Activated naive CD4-positive, alpha-beta T cell (primary cell): ENCODE measurements around the gene SMIM41.

Experiments used
- DNase-seq, 4 experiments: peaks; one replicate each; lab custom pipeline; 2025; lab: John Stamatoyannopoulos, UW

Gene SMIM41

DNA sequence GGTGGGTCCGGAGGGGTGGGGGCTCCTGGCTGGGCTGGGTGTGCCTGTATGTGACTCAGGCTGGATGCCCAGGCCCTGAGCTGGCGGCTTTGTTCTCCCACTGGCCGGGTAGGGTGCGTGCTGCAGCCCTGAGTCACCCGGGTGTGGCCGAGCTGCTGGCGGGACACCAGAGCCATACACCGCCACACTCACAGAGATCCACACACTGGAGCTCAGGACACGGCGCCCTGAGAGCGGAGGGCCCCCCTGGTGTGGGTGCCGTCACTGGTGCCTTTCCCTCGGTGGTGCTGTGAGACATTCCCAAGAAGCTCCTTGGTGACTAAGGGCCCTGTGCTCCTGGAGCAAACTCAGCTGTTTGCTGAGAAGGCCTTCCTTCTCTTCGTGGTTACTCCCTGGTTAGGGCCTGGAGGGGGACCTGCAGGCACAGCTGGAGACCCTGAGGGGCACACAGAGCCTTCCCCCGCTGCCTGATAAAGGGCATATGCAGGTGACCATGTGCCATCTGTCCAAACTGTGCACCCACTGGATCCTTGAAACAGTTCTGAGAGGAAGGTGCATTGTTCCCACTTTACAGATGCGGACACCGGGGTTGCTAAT is 68.0 kb downstream of the SMIM41 start:
- no peak for DNase-seq

DNA sequence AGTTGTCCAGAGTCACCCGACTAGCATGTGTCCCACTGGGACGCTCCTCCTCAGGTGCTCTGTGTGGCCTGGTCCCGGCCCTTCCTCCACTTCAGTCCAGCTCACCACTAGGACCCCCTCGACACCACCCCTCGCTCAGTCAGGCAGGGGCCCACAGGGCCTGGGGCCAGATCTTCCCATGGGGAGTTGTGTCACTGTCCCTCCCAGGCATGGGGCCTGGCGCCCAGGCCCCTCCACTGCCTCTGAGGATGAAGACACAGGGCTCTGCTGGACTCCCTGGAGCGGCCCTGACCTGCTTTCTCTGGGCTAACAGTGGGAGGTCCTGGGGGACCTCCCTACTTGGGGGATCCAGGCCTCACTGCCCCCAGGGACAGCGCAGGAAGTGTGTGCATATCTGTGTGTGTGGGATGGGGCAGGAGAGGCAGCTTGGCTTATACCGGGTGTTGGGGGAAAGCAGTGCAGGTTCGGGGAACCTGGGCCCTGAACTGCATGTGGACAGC is 68.5 kb downstream of the SMIM41 start:
- no peak for DNase-seq

DNA sequence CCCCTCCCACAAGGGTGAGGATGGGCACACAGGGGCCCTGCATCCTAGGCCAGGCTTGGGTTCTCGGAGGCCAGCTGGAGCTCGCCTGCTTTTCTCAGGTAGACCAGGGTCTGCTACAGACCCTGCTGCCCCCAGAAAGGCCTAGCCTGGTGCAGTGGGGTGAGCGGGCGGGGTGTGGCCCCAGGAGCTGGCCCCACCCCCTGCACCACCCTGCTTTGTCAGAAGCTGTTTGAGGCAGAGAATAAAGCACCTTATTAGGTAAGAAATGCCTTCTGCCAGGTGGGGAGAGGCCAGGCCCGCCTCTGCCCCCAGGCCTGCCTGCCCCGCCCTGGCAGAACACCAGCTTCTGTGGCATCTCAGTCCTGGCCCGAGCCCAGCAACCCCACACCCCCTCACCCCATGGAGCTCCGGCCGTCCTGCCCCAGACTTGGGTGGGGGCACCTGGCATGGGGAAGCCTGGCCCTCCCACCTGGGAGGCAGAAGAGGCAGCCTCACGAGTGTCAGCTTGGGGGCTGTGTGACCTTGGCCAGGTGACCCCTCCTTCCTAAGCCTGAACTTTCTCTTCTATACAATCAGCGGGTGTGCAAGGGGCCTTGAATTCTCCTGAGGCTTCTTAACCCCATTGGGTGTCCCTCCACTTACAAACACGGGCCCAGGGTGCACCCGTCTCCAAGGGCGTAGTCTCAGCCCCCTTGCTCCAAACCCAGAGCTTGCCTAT is 69.1 kb downstream of the SMIM41 start:
- DNase-seq = no peak

DNA sequence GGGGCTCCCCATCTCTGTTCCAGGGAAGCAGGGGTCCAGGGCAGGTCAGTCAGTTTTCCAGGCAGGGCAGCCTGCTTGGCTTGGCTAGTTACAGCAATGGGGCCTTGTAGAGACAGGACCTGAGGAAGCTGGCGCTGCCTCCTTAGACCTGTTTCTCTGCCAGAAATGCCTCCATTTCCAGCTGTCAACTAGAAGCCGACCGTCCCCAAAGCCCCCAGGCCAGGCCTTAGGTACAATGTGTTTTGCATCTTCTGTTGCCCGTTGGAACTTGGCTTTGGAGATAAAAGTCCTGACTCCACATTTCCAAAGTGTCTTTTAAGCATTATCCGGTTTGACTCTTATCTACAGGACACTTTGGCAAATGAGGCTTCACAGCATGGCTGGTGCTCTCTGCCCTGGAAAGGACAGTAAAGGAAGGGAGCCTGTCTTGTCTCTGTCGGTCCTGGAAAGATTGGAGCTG is 69.7 kb downstream of the SMIM41 start:
- DNase-seq = no peak

DNA sequence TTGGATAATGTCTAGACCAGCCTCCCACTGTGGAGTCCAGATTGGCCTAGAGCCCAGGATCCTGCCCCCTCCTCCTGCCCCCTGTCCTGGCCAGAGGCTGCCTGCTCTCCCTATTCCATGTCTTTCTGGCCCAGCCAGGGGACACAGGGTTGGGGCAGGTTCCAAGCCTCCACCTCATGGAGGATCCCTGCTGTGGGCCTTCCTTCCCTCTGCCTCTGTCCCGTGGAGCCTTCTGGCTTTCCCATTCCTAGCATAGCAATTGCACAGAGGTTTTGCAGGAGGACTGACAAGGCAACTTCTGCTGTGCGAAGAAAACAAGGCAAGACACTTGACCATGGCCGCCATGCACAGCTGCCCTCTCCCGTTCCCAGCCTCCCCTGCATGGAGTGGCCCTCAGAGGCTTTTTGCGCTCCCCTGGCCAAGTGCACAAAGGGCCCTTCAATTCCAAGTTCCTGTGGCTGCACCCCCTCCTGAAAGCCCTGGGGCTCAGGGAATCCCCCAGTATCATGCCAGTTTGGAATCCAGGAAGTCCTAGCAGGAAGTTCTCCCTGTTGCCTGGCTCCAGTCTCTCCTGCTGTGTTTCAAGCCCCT is 70.2 kb downstream of the SMIM41 start:
- DNase-seq = no peak

DNA sequence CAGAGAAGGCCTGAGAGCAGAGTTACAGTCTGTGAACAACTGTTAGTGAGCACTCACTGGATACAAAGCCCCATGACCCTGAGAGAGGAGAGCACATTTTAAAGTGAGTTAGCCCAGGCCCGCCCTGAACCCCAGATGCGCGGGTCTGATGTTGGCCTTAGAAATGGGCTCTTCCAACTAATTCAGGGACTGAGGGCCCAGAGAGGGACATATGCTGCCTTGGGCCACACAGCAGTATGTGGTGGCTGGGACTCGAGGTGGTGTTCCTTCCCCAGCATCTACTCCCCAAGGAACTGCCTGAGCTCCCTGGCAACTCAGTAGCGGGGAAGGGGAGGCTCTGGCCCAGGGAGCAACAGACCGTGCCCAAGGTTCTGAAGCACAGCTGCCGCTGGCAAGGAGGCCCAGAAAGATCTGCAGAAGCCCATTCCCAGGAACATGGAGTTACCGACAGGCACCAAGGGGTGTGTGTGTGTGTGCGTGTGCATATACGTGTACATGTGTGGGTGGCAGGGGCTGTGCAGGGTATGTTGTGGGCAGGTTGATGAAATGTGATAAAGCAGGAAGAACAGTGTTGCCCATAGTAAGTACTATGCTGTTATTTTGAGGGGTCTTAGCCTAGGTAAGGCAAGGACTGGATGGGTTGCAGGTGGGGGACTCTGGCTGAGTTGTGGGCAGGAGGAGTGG is 71.8 kb downstream of the SMIM41 start:
- DNase-seq = no peak

DNA sequence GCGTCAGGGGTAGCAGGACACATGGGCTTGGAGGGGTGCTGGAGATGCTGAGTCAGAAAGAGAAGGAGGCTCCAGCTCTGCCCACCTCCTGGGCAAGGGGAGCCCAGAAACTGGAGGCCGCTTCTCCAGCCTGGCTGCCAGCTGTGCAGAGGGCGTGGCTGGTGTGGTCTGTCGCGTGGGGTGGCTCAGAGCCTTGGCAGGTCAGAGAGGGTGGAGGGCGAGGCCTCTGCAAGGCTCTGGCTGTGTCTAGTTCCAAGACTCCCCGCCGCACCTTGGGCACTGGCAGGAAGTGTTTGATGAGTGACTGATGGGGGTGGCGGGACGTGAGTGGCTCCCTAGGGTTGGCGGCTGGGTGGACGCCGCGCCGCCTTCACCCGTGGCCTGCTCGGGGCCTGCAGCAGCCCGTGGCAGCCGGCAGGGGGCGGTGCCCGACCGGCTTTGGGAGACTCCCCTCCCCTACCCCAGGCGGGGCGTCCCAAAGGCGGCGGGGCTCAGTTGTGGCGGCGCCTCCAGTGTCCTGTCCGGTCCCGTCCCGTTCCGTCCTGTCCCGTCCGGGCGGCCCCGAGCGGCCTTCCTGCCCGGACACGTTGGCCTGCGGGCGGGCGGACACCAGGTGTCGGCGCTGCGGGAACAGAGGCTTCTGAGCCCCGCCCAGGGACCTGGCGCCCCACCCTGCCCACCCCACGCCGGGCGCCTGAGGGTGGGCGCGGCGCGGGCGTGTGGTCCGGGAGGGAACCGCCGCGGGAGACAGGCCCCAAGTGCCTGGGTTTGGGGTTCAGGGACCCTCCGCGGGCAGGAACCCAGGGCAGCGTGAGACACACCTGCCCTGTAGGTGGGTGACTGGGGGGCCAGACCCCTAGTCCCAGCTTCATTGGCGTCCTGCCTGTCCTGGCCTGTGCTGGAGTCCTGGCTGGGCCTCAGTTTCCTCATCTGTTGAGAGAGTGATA is 72.6 kb downstream of the SMIM41 start:
- DNase-seq = peak; percentile 36 to 65 (median 56)

DNA sequence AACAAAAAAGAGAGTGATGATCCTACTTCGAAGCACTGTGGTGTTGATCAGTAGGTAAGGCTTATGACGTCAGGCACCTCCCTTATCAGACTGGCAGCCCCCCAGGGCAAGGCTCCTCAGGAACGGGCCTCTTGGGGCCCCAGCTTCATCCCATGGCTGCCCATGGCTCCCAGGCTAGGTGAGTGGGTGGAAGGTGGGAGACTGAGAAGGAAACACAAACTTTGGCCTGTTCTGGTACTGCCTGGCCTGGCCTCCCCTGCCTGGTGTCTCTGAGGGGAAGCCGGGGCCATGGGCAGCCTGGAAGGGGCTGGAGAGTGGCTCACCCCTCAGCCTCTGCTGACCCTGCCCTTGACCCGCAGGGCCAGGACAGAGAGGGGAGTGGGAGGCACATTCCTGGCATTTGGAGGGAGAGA is 73.4 kb downstream of the SMIM41 start:
- no peak for DNase-seq

DNA sequence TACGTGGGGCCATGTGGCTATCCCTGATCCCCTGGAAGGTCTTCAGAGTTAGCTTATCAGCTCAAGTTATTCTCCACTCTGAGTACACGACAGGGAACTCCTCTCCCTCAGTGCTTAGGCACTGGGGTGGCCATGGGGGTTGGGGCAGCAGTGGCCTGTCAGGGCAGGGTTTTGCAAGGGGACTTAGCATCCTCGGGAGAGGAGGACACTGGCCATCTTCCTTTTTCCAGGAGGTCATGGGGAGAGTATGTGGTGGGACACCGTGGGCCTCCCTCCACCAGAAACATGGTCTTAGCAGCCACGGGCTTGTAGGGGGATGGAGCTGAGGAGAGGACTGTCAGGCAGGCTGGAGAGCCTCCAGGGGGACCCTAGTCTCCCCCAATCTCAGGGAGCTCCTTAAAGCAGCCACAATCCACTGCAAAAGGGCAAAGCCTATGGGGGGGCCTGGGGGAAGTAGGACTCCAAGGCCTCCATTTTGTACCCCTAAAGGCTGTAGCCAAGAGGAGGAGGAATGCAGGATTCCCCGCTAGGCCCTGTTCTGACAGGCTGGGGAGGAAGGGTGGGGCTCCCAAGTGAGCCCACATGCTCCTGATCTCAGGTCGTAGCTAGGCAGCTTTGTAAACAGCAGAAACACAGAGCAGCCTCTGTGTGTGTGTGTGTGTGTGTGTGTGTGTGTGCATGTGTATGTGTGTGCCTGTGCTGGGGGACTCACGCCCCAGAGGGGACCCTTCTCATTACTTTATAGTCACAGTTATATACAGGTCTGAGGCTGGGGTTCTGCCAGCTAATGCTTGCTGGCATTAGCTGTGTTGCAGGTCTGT is 75.8 kb downstream of the SMIM41 start:
- peak in 1 of 4 experiments; percentile 36 for DNase-seq

DNA sequence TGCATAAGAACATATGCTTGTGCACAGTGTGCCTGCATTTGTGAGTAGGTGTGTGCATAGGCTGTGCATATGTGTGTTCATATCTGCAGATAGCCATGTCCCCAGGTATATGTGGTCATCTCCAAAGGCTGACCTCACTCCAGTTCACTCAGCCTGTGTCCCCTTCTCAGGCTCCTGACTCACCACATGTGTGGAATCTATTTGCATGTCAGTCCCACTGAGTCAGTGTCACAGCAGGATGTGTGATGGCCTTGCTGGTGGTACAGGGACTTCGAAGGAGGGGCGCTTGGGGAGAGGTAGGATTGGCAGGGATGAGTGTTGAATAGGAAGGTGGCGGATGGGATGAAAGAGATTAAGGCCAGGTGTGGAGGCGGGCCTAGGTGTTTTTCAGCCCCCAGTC is 76.8 kb downstream of the SMIM41 start:
- no peak for DNase-seq

DNA sequence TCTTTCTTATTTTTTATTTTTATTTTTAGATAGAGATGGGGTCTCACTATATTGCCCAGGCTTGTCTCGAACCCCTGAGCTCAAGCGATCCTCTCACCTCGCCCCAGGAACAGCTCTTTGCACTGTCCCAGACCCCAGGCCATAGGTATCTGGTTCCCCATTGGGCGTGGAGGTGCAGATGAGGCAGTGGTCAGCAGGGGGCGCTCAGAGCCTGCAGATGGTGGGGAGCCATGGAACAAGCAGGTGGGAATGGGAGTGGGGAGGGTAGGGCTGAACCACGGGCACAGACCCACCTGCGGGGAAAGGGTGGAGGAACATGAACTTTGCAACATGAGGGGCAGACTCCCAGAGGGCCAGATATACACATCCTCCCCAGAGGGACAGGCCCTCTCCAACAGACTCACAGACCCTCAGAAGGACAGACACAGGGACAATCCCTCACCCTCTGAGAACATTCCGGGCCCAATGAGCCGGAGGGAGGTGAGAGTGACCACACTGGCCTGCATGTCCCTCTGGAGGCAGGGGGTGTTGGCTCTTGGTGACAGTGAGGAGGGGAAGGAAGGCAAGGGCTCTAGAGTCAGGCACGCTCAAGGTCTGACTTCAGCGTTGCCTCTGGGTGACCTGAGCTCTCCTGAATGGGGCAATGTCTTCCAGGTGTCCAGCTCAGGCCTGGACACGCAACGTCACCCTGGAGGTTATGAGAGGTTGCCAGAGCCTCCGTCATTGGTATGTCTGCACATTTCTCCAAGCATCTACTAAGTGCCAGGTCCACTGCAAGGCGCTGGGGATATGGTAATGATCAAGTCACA is 77.5 kb downstream of the SMIM41 start:
- peak; percentile 46 to 64 (median 52) for DNase-seq

DNA sequence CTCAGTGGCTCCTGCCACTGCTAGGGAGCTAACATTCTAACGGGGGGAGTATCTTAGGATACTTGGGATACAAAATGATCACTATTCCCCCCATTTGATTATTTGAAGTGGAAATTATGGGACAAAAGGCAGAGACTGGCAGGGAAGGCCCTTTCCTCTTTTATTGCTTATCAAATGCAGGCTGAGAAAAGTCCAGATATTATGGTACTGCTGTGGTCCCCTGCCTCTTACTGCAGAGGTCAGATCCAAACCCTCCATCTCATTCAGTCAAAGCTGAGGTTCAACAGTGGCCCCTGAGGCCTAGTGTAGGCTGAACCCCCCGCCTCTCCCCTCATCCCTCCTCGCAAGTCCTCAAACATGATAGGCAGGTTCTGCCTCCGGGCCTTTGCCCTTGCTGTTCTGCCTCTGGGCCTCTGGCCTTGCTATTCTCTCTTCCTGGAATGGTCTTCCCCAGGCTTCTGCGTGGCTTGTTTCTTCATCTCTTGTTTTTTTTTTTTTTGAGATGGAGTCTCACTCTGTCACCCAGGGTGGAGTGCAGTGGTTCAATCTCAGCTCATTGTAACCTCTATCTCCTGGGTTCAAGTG is 78.2 kb downstream of the SMIM41 start:
- no peak for DNase-seq
